H1 (cell line): ENCODE data around the gene ERV3-1. TPM values are rescaled to one million over a fixed set of nuclear protein-coding genes. Genes with fewer than 3 reads are reported as not detected.
A peak's percentile ranks its signal among the peaks of the same experiment; 100 is the strongest.

Source experiments
- CTCF ChIA-PET: fragments of 300-600 bp; sonication (Branson Sonifier 250); formaldehyde crosslinking; loops from one replicate; lab custom pipeline; 2021; ENCODE audit not compliant: partially characterized antibody; lab: Charles Lee
- POLR2A ChIA-PET: fragments of 300-600 bp; sonication (Branson Sonifier 250); formaldehyde crosslinking; loops from one replicate; lab custom pipeline; 2021; ENCODE audit warnings: inconsistent platforms; ENCODE audit not compliant: partially characterized antibody; lab: Charles Lee
- DNase-seq, 2 experiments: peaks; one replicate each; pipeline versions ENCODE4 v3.0.0 to v3.0.0-alpha.2; 2010 to 2022; ENCODE audit warnings: low spot score in 2 of 2, low read depth in 1 of 2, mixed read lengths in 1 of 2
- FAIRE-seq: peaks from 2 replicates; lab custom pipeline; 2011; peaks lifted over from hg19 to GRCh38; lab: Jason Lieb, UNC
- H2AFZ ChIP-seq: 2 replicates; pipeline ENCODE4 v1.8.1; 2012; ENCODE audit warnings: low read length, inconsistent platforms
- H2AK5ac ChIP-seq: 2 replicates; pipeline ENCODE4 v1.6.1; 2013; ENCODE audit warnings: low read depth, low read length
- H2BK120ac ChIP-seq: replicated peaks from 2 replicates; pipeline ENCODE3; 2013; ENCODE audit warnings: low read depth, low read length, inconsistent platforms
- H2BK12ac ChIP-seq: 2 replicates; pipeline ENCODE4 v1.6.1; 2013; ENCODE audit warnings: low read depth, low read length
- H2BK15ac ChIP-seq: 2 replicates; pipeline ENCODE4 v1.6.1; 2013; ENCODE audit warnings: low read length
- H2BK20ac ChIP-seq: 2 replicates; pipeline ENCODE4 v1.6.1; 2013; ENCODE audit warnings: low read length
- H2BK5ac ChIP-seq: 2 replicates; pipeline ENCODE4 v1.6.1; 2013; ENCODE audit warnings: low read depth, low read length
- H3K14ac ChIP-seq: 2 replicates; pipeline ENCODE4 v1.6.1; 2013; ENCODE audit warnings: inconsistent platforms; ENCODE audit not compliant: insufficient read length
- H3K18ac ChIP-seq: 2 replicates; pipeline ENCODE4 v1.6.1; 2013; ENCODE audit warnings: low read length; ENCODE audit errors: extremely low read depth
- H3K23ac ChIP-seq: 2 replicates; pipeline ENCODE4 v1.6.1; 2013; ENCODE audit warnings: inconsistent platforms; ENCODE audit not compliant: insufficient read length
- H3K23me2 ChIP-seq: 2 replicates; pipeline ENCODE4 v1.6.1; 2013; ENCODE audit warnings: low read depth, low read length
- H3K27ac ChIP-seq: 2 replicates; pipeline ENCODE4 v1.6.1; 2011; ENCODE audit warnings: low read depth, low read length, inconsistent platforms
- H3K27me3 ChIP-seq, 4 experiments: replicated peaks in 1 of 4; 1 replicate in 1 of 4; 2 replicates in 3 of 4; pipeline versions ENCODE4 v1.6.1 to v1.8.1; 2011 to 2013; ENCODE audit warnings: low read length in 3 of 4, mild to moderate bottlenecking in 3 of 4, inconsistent platforms in 2 of 4, mixed read lengths in 2 of 4, moderate library complexity in 1 of 4; ENCODE audit not compliant: control insufficient read depth in 3 of 4, insufficient read depth in 3 of 4; ENCODE audit errors: extremely low read depth in 1 of 4
- H3K36me3 ChIP-seq, 4 experiments: 2 replicates each; pipeline versions ENCODE4 v1.6.1 to v1.8.1; 2011 to 2013; ENCODE audit warnings: mild to moderate bottlenecking in 4 of 4, low read length in 3 of 4, moderate library complexity in 2 of 4, control low read depth in 1 of 4, inconsistent platforms in 1 of 4; ENCODE audit not compliant: insufficient read depth in 4 of 4, control insufficient read depth in 2 of 4
- H3K4ac ChIP-seq: replicated peaks from 2 replicates; pipeline ENCODE3; 2013; ENCODE audit warnings: low read length, low read depth, mixed read lengths, inconsistent platforms; ENCODE audit not compliant: insufficient read length
- H3K4me1 ChIP-seq, 4 experiments: replicated peaks in 1 of 4; 1 replicate in 1 of 4; 2 replicates in 3 of 4; pipeline versions ENCODE4 v1.6.1 to v1.8.1; 2011 to 2013; ENCODE audit warnings: low read length in 3 of 4, inconsistent platforms in 2 of 4, mixed read lengths in 1 of 4; ENCODE audit not compliant: insufficient read depth in 4 of 4, control insufficient read depth in 3 of 4
- H3K4me2 ChIP-seq, 2 experiments: 2 replicates each; pipeline versions ENCODE4 v1.6.1 to v1.8.1; 2011 to 2013; ENCODE audit warnings: low read depth in 2 of 2, low read length in 2 of 2, control low read depth in 1 of 2, inconsistent platforms in 1 of 2, mild to moderate bottlenecking in 1 of 2; ENCODE audit not compliant: insufficient read depth in 1 of 2
- H3K4me3 ChIP-seq, 4 experiments: fragments of 200-600, 300-600 bp in 1 of 4; sonication (generic), shearing (Covaris generic), sonication (Bioruptor Twin) in 1 of 4; 2 replicates each; pipeline versions ENCODE4 v1.5.1 to v1.8.1; 2011 to 2016; ENCODE audit warnings: low read length in 4 of 4, low read depth in 3 of 4, control low read depth in 2 of 4, inconsistent platforms in 2 of 4, mild to moderate bottlenecking in 2 of 4, mixed read lengths in 1 of 4, moderate library complexity in 1 of 4; ENCODE audit not compliant: insufficient read depth in 2 of 4; ENCODE audit errors: extremely low read depth in 1 of 4
- H3K56ac ChIP-seq: replicated peaks from 2 replicates; pipeline ENCODE3; 2013; ENCODE audit warnings: low read depth, mild to moderate bottlenecking, mixed read lengths, low read length, inconsistent platforms; ENCODE audit not compliant: insufficient read length
- H3K79me1 ChIP-seq: 2 replicates; pipeline ENCODE4 v1.6.1; 2013; ENCODE audit warnings: low read depth, low read length, control low read depth
- H3K79me2 ChIP-seq, 2 experiments: 2 replicates each; pipeline versions ENCODE4 v1.6.1 to v1.8.1; 2012 to 2013; ENCODE audit warnings: low read length in 2 of 2, mild to moderate bottlenecking in 2 of 2, inconsistent platforms in 1 of 2; ENCODE audit not compliant: insufficient read depth in 2 of 2, control insufficient read depth in 1 of 2
- H3K9ac ChIP-seq, 4 experiments: replicated peaks in 1 of 4; 1 replicate in 1 of 4; 2 replicates in 3 of 4; pipeline versions ENCODE4 v1.6.1 to v1.8.1; 2011 to 2013; ENCODE audit warnings: low read depth in 3 of 4, low read length in 3 of 4, control low read depth in 2 of 4, mild to moderate bottlenecking in 2 of 4, moderate library complexity in 2 of 4, inconsistent platforms in 1 of 4; ENCODE audit errors: extremely low read depth in 1 of 4
- H3K9me3 ChIP-seq, 2 experiments: 2 replicates each; pipeline versions ENCODE4 v1.6.1 to v1.8.1; 2012 to 2013; ENCODE audit warnings: mild to moderate bottlenecking in 2 of 2, moderate library complexity in 2 of 2, control low read depth in 1 of 2, inconsistent platforms in 1 of 2, low read depth in 1 of 2, low read length in 1 of 2, mixed read lengths in 1 of 2; ENCODE audit not compliant: insufficient read depth in 2 of 2
- H4K20me1 ChIP-seq, 2 experiments: replicated peaks in 1 of 2; 2 replicates each; pipeline versions ENCODE3 to v1.8.1; 2011 to 2013; ENCODE audit warnings: inconsistent platforms in 2 of 2, low read length in 2 of 2, mild to moderate bottlenecking in 1 of 2; ENCODE audit not compliant: insufficient read depth in 2 of 2, control insufficient read depth in 1 of 2
- H4K5ac ChIP-seq: 2 replicates; pipeline ENCODE4 v1.6.1; 2013; ENCODE audit warnings: low read length, low read depth, mixed read lengths, inconsistent platforms; ENCODE audit not compliant: insufficient read length
- H4K8ac ChIP-seq: 2 replicates; pipeline ENCODE4 v1.8.0; 2013; ENCODE audit warnings: mild to moderate bottlenecking, moderate library complexity, low read length, inconsistent platforms; ENCODE audit not compliant: insufficient read depth; ENCODE audit errors: extremely low read depth
- H4K91ac ChIP-seq: replicated peaks from 2 replicates; pipeline ENCODE3; 2013; ENCODE audit warnings: low read length, mixed read lengths, inconsistent platforms; ENCODE audit not compliant: insufficient read length
- CHD1 ChIP-seq: IDR thresholded peaks from 2 replicates; pipeline ENCODE4 v1.6.1; 2012; ENCODE audit warnings: low read depth, low read length, improper control_type of control experiment
- HDAC6 ChIP-seq: IDR thresholded peaks from one replicate; pipeline ENCODE4 v1.7.1; 2012; ENCODE audit warnings: low read depth, mild to moderate bottlenecking, inconsistent platforms, low read length, moderate library complexity
- JUND ChIP-seq: IDR thresholded peaks from 2 replicates; pipeline ENCODE4 v1.6.1; 2011; ENCODE audit warnings: mild to moderate bottlenecking, improper control_type of control experiment, low read length
- TAF1 ChIP-seq: IDR thresholded peaks from 2 replicates; pipeline ENCODE4 v1.6.1; 2011; ENCODE audit warnings: mild to moderate bottlenecking, low read depth, low read length
- ZNF274 ChIP-seq: IDR thresholded peaks from 2 replicates; pipeline ENCODE4 v1.7.0; 2012; ENCODE audit warnings: low read length, borderline replicate concordance; ENCODE audit errors: extremely low read depth
- WGBS, 2 experiments: shearing (Covaris generic) in 1 of 2; methylation state at CpG; one replicate each; pipeline versions ENCODE4 v1.1.6 to v1.1.7; 2013 to 2015; ENCODE audit warnings: low lambda C conversion rate in 2 of 2, mixed read lengths in 2 of 2, inconsistent platforms in 1 of 2, low coverage in 1 of 2, missing lambda C conversion rate in 1 of 2; ENCODE audit not compliant: insufficient replicate concordance in 2 of 2, insufficient coverage in 1 of 2, insufficient read length in 1 of 2; ENCODE audit errors: extremely low coverage in 1 of 2, missing lambda C conversion rate in 1 of 2; 5-methylcytosine and 5-hydroxymethylcytosine counted together
- polyA plus RNA-seq, 7 experiments: library from polyadenylated mRNA; depleted of rRNA in 3 of 7; stranded (reverse) in 5 of 7; unstranded in 2 of 7; fragments of >200 nt in 5 of 7; fragments of 200-250 nt in 2 of 7; gene quantifications; 1 replicate in 5 of 7; 2 replicates in 1 of 7; 4 replicates in 1 of 7; pipeline versions ENCODE4 v1.2.1 to v1.2.3, GENCODE V29; 2011 to 2013; ENCODE audit warnings: missing spikeins in 2 of 7, mixed read lengths in 2 of 7
- total RNA-seq: library from RNA; stranded (reverse); fragmentation: NEBNext Ultra II Directional; extraction: Animal tissue kit (Norgen Biotek cat#: 25700); gene quantifications from 2 replicates; pipeline ENCODE4 v1.2.1, GENCODE V29; 2021

ERV3-1 gene
- total and polyA plus RNA-seq, 2 of the 8 experiments (the other 6 are each of a cell fraction or from before 2014, with no cell fraction given): 9.5 to 9.7 TPM

DNA sequence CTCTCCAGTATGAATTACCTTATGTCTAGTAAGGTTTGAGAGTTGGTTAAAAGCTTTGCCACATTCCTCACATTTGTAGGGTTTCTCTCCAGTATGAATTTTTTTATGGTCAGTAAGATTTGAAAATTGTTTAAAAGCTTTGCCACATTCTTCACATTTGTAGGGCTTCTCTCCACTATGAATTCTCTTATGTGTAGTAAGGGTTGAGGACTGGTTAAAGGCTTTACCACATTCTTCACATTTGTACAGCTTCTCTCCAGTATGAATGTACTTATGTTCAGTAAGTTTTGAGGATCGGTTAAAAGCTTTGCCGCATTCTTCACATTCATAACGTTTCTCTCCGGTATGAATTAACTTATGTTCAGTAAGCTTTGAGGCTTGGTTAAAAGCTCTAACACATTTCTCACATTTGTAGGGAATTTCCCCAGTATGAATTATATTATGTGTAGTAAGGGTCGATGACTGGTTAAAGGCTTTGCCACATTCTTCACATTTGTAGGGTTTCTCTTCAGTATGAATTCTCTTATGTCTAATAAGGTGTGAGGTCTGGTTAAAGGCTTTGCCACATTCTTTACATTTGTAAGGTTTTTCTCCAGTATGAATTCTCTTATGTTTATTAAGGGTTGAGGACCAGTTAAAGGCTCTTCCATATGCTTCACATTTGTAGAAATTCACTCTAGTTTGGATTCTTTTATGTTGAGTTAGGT is 27.8 kb downstream of the ERV3-1 start:
- WGBS, 2 experiments: 87% methylated on average over 5 of the region's 5 CpGs; no CpG with 5 or more reads in 1 of the 2 experiments

More for the DNA sequence above, 27.8 kb downstream of the ERV3-1 start:
- TF ChIP-seq TAF1 (no peak), JUND (no peak), CHD1 (no peak), ZNF274 (peak; percentile 84), HDAC6 (no peak)
- Histone ChIP-seq H3K79me2 (no peaks in the 10 kb centered on the region), H3K27ac (no peak overlapping the region), H3K4me2 (no peak overlapping the region), H3K4me3 (no peak overlapping the region), H3K18ac (no peak overlapping the region), H2BK15ac (no peak overlapping the region), H2BK120ac (no peak overlapping the region), H3K79me1 (no peaks in the 10 kb centered on the region), H2BK20ac (no peak overlapping the region), H3K56ac (no peak overlapping the region), H3K4ac (no peak overlapping the region), H2AFZ (no peak overlapping the region), H3K4me1 (no peaks in the 10 kb centered on the region), H4K91ac (no peak overlapping the region), H3K23ac (no peak overlapping the region), H3K9me3 (peaks cover 37 to 52% of the 10 kb centered on the region in 2 experiments), H2BK5ac (no peak overlapping the region), H4K5ac (no peak overlapping the region), H3K23me2 (no peaks in the 10 kb centered on the region), H2AK5ac (no peak overlapping the region), H4K8ac (no peak overlapping the region), H3K27me3 (no peaks in the 10 kb centered on the region), H3K14ac (no peak overlapping the region), H4K20me1 (no peaks in the 10 kb centered on the region), H3K36me3 (peaks cover 0 to 44% (median 20%) of the 10 kb centered on the region in 4 experiments; a peak in 6 of 8 replicates), H2BK12ac (no peak overlapping the region), H3K9ac (no peak overlapping the region)
- FAIRE-seq (no peak), DNase-seq (no peak)
- POLR2A ChIA-PET: interaction anchor here (0.7 kb wide), 1 partner anchor 31 kb away, joined by 5 read pairs; no protein-coding TSS in a partner anchor
- CTCF ChIA-PET: no interaction called here
